HepG2 (cell line): ENCODE results near the gene TMED5. TPM values are rescaled to one million over a fixed set of nuclear protein-coding genes. Genes with fewer than 3 reads are reported as not detected.
A peak's percentile ranks its signal among the peaks of the same experiment; 100 is the strongest.

Source experiments
- ARHGAP35 ChIP-seq: sonication (generic); formaldehyde crosslinking; IDR thresholded peaks from 2 replicates; pipeline ENCODE4 v1.9.0; 2022; ENCODE audit warnings: mild to moderate bottlenecking, inconsistent platforms, moderate library complexity, missing genetic modification reagents, borderline replicate concordance
- BCLAF1 ChIP-seq: fragments of 450-650 bp; IDR thresholded peaks from 2 replicates; pipeline ENCODE4 v1.6.1; 2017; ENCODE audit warnings: mild to moderate bottlenecking
- CC2D1A ChIP-seq: sonication (generic); formaldehyde crosslinking; IDR thresholded peaks from 2 replicates; pipeline ENCODE4 v1.8.1; 2023; ENCODE audit warnings: mild to moderate bottlenecking, missing genetic modification reagents
- CENPT ChIP-seq: sonication (generic); formaldehyde crosslinking; IDR thresholded peaks from 2 replicates; pipeline ENCODE4 v1.8.0; 2022; ENCODE audit warnings: low read depth, mild to moderate bottlenecking, moderate library complexity, missing genetic modification reagents
- EEA1 ChIP-seq: sonication (generic); formaldehyde crosslinking; IDR thresholded peaks from 2 replicates; pipeline ENCODE4 v1.5.1; 2020; ENCODE audit warnings: mild to moderate bottlenecking, missing genetic modification reagents, borderline replicate concordance
- HOXA7 ChIP-seq: sonication (generic); formaldehyde crosslinking; IDR thresholded peaks from 2 replicates; pipeline ENCODE4 v1.8.1; 2022; ENCODE audit warnings: mild to moderate bottlenecking, missing genetic modification reagents, moderate library complexity
- PITX1 ChIP-seq: sonication (generic); formaldehyde crosslinking; IDR thresholded peaks from 2 replicates; pipeline ENCODE4 v1.5.1; 2020; ENCODE audit warnings: mild to moderate bottlenecking, missing genetic modification reagents
- SIX1 ChIP-seq: sonication (generic); formaldehyde crosslinking; IDR thresholded peaks from 2 replicates; pipeline ENCODE4 v1.4.0; 2020; ENCODE audit warnings: missing genetic modification reagents, borderline replicate concordance
- SKIL ChIP-seq: sonication (generic); formaldehyde crosslinking; IDR thresholded peaks from 2 replicates; pipeline ENCODE4 v1.8.0; 2022; ENCODE audit warnings: missing genetic modification reagents, mild to moderate bottlenecking, moderate library complexity, borderline replicate concordance
- TRIM24 ChIP-seq: sonication (generic); formaldehyde crosslinking; IDR thresholded peaks from 2 replicates; pipeline ENCODE4 v1.8.0; 2022; ENCODE audit warnings: mild to moderate bottlenecking, missing genetic modification reagents
- USF2 ChIP-seq, 2 experiments: sonication (generic) in 1 of 2; formaldehyde crosslinking in 1 of 2; IDR thresholded peaks; 2 replicates each; pipeline versions ENCODE4 v1.5.1 to v1.6.1; 2011 to 2020; ENCODE audit warnings: borderline replicate concordance in 1 of 2, low read depth in 1 of 2, low read length in 1 of 2, mild to moderate bottlenecking in 1 of 2, missing genetic modification reagents in 1 of 2, moderate library complexity in 1 of 2
- ZBTB8A ChIP-seq: sonication (generic); formaldehyde crosslinking; IDR thresholded peaks from 2 replicates; pipeline ENCODE4 v1.4.0; 2020; ENCODE audit warnings: mild to moderate bottlenecking, low read depth, missing genetic modification reagents, borderline replicate concordance
- ZFP36L2 ChIP-seq: sonication (generic); formaldehyde crosslinking; IDR thresholded peaks from 2 replicates; pipeline ENCODE4 v1.4.0; 2020; ENCODE audit warnings: missing genetic modification reagents
- ZNF124 ChIP-seq: sonication (generic); formaldehyde crosslinking; IDR thresholded peaks from 2 replicates; pipeline ENCODE4 v1.4.0; 2020; ENCODE audit warnings: missing genetic modification reagents
- ZNF546 ChIP-seq: sonication (generic); formaldehyde crosslinking; conservative IDR thresholded peaks from 2 replicates; pipeline ENCODE4 v1.8.1; 2023; ENCODE audit warnings: mild to moderate bottlenecking, missing genetic modification reagents
- ZNF569 ChIP-seq: sonication (generic); formaldehyde crosslinking; IDR thresholded peaks from 2 replicates; pipeline ENCODE4 v1.5.0; 2020; ENCODE audit warnings: mild to moderate bottlenecking, missing genetic modification reagents, moderate library complexity, borderline replicate concordance
- ZNF710 ChIP-seq: sonication (generic); formaldehyde crosslinking; IDR thresholded peaks from 2 replicates; pipeline ENCODE4 v1.5.0; 2020; ENCODE audit warnings: mild to moderate bottlenecking, missing genetic modification reagents, borderline replicate concordance
- polyA plus RNA-seq, 8 experiments: library from polyadenylated mRNA; depleted of rRNA in 3 of 8; stranded (reverse) in 7 of 8; unstranded in 1 of 8; fragments of >200 nt; fragmentation: Illumina TruSeq in 4 of 8; extraction: Trizol in 4 of 8; gene quantifications; 2 replicates each; pipeline versions ENCODE4 v1.2.1 to v1.2.3, GENCODE V29; 2011 to 2016; ENCODE audit warnings: low read depth in 4 of 8, missing spikeins in 1 of 8, mixed read lengths in 1 of 8; ENCODE audit not compliant: insufficient read depth in 1 of 8
- total RNA-seq, 5 experiments: library from RNA; depleted of rRNA; stranded (reverse); fragments of >200 nt; fragmentation: Illumina TruSeq; extraction: Trizol; gene quantifications; 2 replicates each; pipeline ENCODE4 v1.2.3, GENCODE V29; 2016; ENCODE audit warnings: low read depth in 1 of 5
- TF ChIP-seq, protein P1 (sequence below): sonication (generic); formaldehyde crosslinking; IDR thresholded peaks from 2 replicates; pipeline ENCODE4 v1.4.0; 2020; ENCODE audit warnings: mild to moderate bottlenecking, missing genetic modification reagents

TMED5 gene
- total and polyA plus RNA-seq, 2 of the 13 experiments (the other 11 are each of a cell fraction or from before 2014, with no cell fraction given) = 58.1 to 99.0 TPM

DNA sequence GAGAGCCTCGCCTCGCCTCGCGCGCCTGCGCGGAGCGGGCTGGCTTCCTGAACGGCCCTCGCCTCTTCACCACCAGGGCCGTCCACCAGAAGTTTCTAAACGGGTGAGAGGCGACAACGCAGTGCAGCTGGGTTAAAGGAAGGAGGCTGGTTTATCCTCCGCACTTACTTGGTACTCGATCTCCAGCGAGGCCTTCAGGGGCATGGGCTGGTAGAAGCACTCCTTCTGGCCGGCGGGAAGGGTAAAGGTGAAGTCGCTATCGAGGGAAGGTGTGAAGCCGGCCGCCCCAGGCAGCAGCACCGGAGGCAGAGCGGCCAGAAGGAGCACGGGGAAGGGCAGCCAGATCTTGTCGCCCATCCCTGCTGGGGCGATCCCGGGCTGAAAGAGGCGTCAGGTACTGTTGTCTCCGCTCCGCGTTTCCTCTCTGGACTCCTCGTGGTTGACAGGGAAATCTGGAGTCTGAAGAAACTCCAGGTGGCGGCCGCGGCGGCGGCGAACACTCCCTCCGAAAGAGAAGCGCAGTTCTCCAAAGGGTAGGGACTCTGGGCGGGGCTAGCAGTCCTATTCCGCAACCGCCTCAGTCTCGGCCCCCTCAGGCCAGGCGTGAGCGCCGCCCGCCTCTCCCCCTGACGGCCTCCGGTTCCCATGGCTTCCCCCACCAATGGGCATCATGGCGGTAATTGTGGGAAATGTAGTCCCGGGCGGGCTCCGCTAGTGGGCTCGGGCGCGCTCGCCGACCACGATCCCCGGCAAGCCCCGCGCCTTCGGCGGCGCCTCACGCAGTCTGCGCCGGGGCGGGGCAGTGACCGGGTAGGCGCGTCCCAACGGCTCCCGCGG lies at the start of gene TMED5 (continued):
- TF ChIP-seq BCLAF1 (no peak), USF2 (IDR thresholded peaks at IDR 0.05; ENCODE audit: low read depth, low read length) (no peak), USF2 (CRISPR knock-in tag; IDR thresholded peaks at IDR 0.05; ENCODE audit: borderline replicate concordance) (no peak; the same call in 1 of the 2 replicates), TRIM24 (no peak), ZNF569 (no peak), EEA1 (CRISPR knock-in tag) (no peak), ZNF546 (CRISPR knock-in tag) (no peak; the same call in 1 of the 2 replicates), ZFP36L2 (no peak), CENPT (CRISPR knock-in tag) (0 out of 2 replicates have a peak, but pooled peaks have one; percentile 50), CC2D1A (CRISPR knock-in tag) (no peak), ZNF710 (CRISPR knock-in tag) (peak; percentile 91), HOXA7 (CRISPR knock-in tag) (no peak), PITX1 (CRISPR knock-in tag) (no peak; the same call in 1 of the 2 replicates), ZBTB8A (CRISPR knock-in tag) (no peak), SKIL (CRISPR knock-in tag) (no peak), SIX1 (no peak), ZNF124 (CRISPR knock-in tag) (no peak), ARHGAP35 (CRISPR knock-in tag) (no peak)
- TF ChIP-seq, protein P1, sequence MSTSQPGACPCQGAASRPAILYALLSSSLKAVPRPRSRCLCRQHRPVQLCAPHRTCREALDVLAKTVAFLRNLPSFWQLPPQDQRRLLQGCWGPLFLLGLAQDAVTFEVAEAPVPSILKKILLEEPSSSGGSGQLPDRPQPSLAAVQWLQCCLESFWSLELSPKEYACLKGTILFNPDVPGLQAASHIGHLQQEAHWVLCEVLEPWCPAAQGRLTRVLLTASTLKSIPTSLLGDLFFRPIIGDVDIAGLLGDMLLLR (CRISPR knock-in tag) = peak; percentile 98
